Measurements from ENCODE around the gene ACTL8.

ACTL8 gene

GRCh38 chr1:17810668-17811067 lies 55.5 kb downstream of the ACTL8 start:
- FAIRE-seq = no peak

DNA sequence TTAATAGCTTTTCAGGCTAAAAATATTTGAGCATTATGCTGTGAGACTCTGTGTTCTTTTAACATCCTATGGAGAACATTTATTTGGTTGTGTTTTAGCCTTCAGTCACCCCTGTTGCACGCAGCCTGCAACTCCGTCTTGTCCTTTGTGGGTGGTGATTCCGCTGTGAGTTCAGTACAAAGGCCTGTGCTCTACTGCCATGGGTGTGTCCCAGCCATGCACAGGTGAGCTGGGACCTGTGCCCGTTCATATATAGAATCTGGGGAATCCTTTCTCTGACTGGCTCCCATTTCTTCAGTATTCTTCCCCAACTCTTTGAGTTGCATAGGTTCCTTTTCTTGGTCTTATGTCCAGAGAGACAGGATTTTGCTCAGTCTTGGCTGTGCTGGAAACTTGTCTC lies 61.4 kb downstream of the ACTL8 start:
- no peak for FAIRE-seq

DNA sequence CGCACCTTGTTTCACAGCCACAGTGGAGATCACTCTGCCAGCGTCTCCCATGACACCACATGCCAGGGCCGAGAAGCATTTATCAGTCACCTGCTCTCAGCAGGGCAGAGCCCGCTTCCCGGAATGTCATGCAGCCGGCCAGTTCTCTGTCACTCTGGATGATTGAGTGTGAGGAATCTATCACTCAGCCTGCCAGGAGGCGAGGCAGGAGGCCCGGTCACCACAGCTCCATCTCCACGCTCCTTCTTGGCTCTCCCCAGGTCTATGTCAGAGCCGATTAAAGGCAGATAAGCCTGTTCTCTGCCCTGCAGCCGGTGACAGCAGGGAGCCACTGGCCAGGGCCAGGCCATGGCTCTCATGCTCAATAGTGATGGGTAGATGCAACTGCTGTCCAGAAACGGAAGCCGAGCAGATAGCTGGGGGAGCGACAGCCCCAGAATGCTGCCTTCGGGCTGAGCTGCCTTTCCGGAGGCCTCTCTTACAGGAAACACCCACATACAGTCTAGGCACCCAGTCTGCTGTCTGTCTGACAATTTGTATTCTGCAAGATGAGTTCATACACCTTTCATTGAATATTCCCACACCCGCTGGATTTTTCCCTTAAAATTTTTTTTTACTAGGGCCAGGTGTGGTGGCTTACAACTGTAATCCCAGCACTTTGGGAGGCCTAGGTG lies 64.1 kb downstream of the ACTL8 start:
- no peak for FAIRE-seq

DNA sequence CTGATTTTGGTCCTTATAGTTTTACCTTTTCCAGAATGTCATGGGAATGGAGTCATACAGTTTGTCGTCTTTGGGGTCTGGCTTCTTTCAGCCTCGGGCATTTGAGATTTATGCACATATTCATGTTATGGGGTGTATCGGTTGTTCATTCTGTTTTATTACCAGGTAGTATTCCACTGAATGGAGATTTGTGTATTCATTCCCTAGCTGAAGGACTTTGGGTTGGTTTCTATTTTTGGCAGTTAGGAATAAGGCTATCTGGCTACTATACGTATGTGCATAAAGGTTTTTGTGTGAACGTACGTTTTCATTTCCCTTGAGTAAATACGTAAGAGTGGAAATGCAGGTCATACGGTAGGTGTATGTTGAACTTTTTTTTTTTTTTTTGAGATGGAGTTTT lies 65.1 kb downstream of the ACTL8 start:
- FAIRE-seq = no peak

DNA sequence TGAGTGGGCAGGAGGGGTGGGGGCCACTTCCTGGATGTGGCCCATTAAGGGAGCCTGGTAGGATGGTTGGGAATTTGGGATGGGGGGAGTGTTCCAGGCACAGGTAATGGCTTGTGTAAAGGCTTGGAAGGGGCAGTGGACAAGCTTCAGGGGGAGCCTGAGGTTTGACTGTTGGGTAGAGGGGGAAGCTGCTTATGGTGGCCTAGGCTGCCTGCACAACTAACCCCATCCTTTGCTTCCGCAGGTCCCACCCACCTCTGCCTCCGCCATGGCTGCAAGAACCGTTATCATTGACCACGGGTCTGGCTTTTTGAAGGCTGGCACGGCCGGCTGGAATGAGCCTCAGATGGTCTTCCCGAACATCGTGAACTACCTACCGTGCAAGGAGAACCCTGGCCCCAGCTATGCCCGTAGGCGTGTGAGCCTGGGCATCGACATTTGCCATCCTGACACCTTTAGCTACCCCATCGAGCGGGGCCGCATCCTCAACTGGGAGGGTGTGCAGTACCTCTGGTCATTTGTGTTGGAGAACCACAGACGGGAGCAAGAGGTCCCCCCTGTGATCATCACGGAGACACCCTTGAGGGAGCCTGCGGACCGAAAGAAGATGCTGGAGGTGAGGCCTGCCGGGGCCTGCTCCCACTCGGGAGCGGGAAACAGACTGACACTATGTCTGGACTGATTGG lies 67.8 kb downstream of the ACTL8 start:
- FAIRE-seq = no peak

- no peak for FAIRE-seq
Measured at GRCh38 chr1:17825273-17826164, 70.4 kb downstream of the ACTL8 start.

- no peak for FAIRE-seq
Measured at GRCh38 chr1:17826165-17826488, 71.0 kb downstream of the ACTL8 start.

DNA sequence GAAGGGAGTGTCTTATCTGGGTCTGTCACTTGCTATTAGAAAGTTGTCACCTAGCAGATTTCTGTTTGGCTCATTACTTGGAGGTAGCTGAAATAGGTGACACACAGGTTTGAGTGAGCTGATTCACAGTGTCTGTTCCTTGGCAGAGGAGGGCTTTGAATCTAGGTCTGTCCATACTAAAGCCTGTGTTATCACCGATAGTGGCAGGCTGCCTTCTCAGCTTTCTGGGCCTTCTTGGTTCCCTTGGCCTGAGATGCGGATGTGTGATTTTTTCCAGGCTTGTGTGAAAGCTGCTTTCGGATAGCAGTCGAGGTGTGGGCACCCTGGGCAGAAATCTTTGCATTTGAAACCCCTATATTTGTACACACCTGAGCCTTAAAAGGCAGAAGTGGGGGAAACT lies 73.9 kb downstream of the ACTL8 start:
- no peak for FAIRE-seq

DNA sequence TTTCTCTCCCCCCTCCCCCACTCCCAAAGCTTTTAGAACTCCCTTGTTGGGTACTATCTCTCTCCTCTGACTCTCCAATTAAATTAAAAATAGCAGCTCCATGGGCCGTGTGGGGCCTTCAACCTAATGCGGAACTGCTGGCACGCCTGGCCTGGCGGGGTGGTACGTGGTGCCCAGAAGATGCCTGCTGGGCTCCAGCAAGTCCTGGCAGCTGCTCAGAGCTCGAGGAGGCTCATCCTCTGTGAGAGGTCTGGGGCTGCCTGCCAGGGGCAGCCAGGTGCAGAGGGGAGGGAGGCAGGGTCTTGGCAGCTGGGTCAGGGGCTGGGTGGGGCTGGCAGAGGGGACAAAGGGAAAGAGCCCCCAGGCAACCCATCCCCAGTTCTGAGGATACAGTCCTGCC lies 74.4 kb downstream of the ACTL8 start:
- FAIRE-seq = no peak

GRCh38 chr1:17831597-17831996 lies 76.5 kb downstream of the ACTL8 start:
- FAIRE-seq = no peak

DNA sequence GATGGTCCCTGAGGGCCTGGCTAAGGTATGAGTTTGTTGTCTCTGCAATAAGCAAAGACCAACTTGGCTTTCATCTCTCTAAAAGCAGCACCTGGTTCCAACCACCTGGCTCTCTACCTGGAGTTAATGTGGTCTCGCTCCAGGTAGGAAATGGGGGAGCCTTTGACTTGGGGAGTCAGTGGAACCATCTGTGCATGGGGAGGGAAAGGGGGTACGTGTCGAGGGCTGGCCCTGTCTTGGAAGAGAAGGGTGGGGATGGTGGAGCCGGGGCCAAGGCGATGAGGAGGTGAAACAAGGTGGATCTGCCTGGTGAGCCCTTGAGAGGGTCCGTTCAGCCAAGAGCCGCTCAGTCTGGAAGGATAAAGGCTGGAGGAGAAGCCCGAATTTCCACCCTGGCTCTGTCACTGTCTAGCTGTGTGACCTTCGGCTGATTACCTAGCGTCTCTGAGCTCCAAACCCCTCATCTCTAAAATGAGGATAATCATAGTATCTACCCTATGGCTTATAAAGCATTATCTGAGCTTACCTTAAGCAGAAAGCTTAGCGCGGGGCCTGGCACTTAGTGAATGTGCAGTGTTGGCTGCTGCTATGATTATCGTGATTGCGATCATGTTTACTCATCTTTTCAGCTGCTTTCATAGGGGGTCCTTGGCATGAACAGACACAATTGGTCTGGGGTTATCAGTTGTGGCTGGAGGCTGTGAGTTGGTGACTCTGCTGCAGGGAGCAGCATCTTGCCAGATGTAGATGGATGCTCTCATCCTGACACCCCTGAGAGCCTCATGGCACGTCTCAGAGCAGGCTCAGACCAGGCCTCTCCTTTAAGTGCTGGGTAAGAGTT lies 78.7 kb downstream of the ACTL8 start:
- no peak for FAIRE-seq

GRCh38 chr1:17834561-17835100 lies 79.5 kb downstream of the ACTL8 start:
- FAIRE-seq = no peak

DNA sequence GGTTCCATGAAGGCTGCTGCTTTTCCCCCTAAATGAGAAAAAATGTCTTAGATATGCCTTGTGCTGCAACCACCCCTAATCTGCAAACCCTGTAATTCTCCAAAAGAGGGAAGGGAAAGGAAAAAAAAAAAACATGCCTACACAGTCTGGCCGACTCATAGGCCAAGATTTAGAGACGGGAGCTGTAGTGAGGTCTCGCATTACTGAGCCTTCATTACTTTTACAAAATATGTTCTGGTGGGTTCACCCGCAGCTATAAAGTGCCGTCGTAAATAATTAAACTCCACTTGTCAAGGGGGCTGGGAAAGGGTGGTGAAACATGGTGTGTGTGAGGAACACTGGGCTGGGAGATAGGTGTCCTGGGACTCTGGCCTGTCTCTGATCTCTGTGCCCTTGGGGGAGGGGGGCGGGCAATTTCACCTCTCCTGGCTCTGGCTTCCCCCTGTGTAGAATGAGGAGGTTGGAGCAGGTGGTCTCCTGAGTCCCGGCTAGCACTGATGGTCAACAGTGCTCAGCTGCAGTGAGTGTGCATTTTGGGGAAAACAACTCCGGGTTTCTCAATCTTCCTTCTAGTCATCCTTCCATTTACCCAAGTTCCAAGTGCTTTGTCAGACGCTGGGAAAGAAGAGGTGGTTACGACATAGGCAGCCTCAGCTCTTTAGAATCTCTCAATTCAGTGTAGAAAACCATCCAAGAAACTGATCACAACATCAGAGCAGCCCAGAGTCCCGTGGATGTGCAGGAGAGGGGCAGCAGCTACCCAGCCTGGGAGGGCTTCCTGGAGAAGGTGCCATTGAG lies 82.3 kb downstream of the ACTL8 start:
- FAIRE-seq = no peak

DNA sequence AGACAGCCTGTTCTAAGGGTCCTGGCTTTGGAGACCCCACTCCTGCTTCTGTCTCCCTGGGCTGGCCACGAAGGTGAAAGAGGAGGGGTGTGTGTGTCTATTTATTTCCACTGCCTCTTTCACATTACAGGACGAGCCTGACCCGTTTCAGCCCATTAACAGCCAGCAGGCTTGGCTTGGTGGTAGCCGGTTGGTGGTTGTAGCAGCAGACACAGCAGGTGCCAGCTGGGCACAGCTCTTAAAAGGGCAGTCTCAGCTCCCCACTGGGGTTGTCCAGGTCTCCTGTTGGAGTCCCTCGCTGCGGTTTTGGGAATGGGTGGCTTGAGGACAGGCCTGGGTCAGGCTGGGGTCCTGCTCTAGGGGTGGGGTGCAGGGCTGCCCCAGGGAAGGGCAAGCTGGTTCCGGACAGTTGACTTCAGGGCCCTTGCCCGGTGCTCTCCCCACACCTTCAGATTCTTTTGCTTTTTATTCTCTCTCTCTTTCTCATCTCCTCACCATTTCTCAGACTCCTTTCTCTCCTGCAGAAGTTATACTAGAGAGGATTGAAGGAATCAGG lies 84.6 kb downstream of the ACTL8 start:
- FAIRE-seq = no peak

DNA sequence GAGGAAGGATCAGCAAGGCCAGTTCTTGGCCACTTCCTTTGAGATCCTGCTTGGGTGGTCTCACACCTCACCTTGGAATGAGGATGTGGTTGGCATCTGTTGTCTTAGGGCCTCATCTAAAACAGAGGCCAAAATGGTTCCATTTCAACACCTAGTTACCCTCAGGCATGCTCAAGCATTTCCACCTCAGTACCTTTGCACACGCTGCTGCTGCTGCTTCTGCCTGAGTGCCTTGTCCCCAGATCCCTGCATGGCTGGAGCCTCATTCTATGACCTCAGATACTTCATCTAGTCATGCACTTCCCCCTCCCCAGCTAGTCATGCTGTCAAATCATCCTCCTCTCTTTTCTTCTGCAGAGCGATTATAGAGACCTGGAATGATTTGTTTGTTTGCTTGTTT lies 86.8 kb downstream of the ACTL8 start:
- no peak for FAIRE-seq

GRCh38 chr1:17842686-17843085 lies 87.6 kb downstream of the ACTL8 start:
- no peak for FAIRE-seq

- no peak for FAIRE-seq
Measured at GRCh38 chr1:17844185-17844826, 89.2 kb downstream of the ACTL8 start.

DNA sequence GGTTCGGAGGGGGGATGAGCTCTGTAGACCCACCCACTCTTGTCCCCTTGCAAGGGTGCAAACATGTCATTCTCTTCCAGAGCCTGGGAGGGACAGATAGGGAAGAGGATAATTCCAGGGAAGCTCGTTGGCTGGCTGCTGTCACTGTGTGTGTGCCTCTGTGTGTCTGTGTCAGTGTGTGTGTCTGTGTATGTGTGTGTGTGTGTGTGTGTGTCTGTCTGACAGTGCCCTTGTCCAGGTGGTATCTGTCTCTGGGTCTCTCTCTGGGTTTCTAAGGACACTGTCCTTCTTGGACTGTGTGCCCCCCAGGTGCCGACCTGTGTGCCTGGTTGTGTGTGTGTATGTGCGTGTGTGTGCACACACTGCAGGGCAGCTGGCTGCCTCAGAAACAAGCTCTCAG lies 90.5 kb downstream of the ACTL8 start:
- FAIRE-seq = no peak

DNA sequence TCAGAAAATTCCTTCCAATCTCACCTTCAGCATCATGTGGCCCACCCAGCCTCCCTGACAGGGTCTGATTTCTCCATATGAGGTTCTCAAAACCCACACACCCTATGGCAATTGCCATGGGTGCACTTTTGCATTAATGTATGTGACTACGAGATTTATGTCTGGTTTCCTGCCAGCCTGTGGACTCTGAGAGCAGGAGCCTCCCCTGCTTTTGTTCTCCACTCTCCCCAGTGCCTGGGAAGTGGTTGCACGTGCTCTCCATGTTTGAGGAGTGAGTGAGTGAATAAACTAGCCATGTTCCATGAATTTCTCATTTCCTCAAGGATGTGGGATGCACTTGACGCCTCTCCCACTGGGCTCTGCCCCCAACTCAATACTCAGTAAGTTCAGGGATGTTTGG lies 91.2 kb downstream of the ACTL8 start:
- FAIRE-seq = no peak

- no peak for FAIRE-seq
Measured at GRCh38 chr1:17847111-17847510, 92.0 kb downstream of the ACTL8 start.

- no peak for FAIRE-seq
Measured at GRCh38 chr1:17849216-17849615, 94.1 kb downstream of the ACTL8 start.
